ENCODE results near the gene SEMA3C. TPM values are rescaled to one million over a fixed set of nuclear protein-coding genes. Genes with fewer than 3 reads are reported as not detected.

SEMA3C gene
- total RNA-seq, 1 donor from 2014 or later, result 496 TPM

DNA sequence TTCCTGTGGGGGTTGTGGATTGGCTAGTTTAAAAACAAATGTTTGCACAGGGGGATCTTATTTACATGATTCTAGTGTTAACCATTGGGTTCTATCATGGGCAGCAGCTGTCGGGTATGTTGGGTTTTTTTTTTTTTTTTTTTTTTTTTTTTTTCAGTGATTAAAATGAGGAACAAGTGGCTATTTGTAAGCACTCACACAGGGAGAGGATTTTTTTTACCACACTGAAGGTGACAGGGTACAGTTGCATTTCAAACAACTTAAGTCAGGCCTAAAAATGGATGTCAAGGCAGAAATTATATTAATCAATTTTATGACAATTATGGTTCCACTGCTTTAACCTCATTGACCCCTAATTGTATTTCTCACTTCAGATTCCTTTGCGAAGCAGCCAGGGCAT lies 187.6 kb downstream of the SEMA3C start:
- Mint-ChIP-seq H3K27ac (no peak overlapping the region), H3K27me3 (ENCODE audit: low read depth) (no peaks in the 10 kb centered on the region), H3K9me3 (peaks cover 9% of the 10 kb centered on the region), H3K4me1 (peaks cover 2% of the 10 kb centered on the region), H3K36me3 (peaks cover 3% of the 10 kb centered on the region), H3K4me3 (no peak overlapping the region)
- TF ChIP-seq, protein P1, sequence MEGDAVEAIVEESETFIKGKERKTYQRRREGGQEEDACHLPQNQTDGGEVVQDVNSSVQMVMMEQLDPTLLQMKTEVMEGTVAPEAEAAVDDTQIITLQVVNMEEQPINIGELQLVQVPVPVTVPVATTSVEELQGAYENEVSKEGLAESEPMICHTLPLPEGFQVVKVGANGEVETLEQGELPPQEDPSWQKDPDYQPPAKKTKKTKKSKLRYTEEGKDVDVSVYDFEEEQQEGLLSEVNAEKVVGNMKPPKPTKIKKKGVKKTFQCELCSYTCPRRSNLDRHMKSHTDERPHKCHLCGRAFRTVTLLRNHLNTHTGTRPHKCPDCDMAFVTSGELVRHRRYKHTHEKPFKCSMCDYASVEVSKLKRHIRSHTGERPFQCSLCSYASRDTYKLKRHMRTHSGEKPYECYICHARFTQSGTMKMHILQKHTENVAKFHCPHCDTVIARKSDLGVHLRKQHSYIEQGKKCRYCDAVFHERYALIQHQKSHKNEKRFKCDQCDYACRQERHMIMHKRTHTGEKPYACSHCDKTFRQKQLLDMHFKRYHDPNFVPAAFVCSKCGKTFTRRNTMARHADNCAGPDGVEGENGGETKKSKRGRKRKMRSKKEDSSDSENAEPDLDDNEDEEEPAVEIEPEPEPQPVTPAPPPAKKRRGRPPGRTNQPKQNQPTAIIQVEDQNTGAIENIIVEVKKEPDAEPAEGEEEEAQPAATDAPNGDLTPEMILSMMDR (IDR thresholded peaks at IDR 0.05; ENCODE audit: unreplicated experiment), result no peak
- no peak for DNase-seq (ENCODE audit: low spot score in 2 of 2, unreplicated experiment in 2 of 2)

DNA sequence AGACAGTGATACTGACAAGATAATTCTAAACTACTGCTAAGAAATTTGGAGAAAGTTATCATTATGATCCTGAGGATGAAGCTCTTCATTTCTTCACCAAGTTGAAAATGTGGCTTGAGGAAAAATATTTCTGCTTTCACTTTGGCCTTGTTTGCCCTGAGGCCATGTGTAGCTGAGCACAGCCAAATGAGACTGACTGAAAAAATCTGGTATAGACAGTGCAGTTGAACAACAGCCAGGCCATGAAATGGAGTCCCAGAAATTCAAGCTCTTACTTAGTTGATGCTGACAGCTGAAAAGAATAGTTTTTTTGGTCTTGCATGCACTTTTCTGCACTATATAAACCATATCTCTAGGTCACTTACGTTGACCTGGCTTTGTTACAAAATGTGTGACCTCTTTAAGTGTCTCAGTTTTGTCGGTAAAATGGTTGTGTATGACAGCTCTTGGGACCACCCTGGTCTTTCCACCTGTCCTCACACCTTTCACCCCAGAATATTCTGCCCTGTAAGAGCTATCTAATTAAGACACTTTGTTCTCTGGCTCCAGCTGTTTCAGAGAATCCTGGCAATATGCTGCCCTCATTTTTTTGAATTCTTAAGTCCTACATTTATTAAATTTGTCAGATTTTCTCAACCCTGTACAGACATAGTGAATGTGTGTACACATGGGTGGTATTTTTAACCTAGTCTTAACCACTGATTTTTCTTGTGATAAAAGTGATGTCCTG lies 189.1 kb downstream of the SEMA3C start:
- Mint-ChIP-seq H3K27me3 (ENCODE audit: low read depth) (no peaks in the 10 kb centered on the region), H3K27ac (no peak overlapping the region), H3K9me3 (no peaks in the 10 kb centered on the region), H3K36me3 (peaks cover 2% of the 10 kb centered on the region), H3K4me1 (peaks cover 9% of the 10 kb centered on the region), H3K4me3 (no peak overlapping the region)
- DNase-seq (ENCODE audit: low spot score in 2 of 2, unreplicated experiment in 2 of 2), result no peak
- TF ChIP-seq, protein P1 (IDR thresholded peaks at IDR 0.05; ENCODE audit: unreplicated experiment), result no peak

DNA sequence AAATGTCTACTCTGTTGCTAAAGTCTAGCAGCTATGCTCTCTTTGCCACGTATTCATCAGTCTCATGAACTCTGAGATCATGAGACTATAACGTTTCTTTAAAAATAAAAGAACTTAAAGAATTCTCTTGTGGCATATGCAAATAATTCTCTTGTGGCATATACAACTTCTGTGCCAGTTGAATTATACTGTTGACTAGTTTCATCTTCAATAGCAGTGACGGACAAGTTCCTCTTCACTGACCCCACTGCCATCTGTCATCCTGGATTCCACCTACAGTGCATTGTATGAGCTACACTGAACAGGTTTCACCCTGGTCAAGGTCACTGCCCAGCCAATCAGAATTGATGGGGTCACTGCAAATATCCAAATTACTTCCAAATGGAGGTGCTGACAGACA lies 192.2 kb downstream of the SEMA3C start:
- no peak for DNase-seq (ENCODE audit: low spot score in 2 of 2, unreplicated experiment in 2 of 2)
- Mint-ChIP-seq H3K27ac (no peak overlapping the region), H3K4me1 (peaks cover 34% of the 10 kb centered on the region), H3K27me3 (ENCODE audit: low read depth) (no peaks in the 10 kb centered on the region), H3K9me3 (no peaks in the 10 kb centered on the region), H3K36me3 (no peaks in the 10 kb centered on the region), H3K4me3 (no peak overlapping the region)
- TF ChIP-seq, protein P1 (IDR thresholded peaks at IDR 0.05; ENCODE audit: unreplicated experiment), result no peak

DNA sequence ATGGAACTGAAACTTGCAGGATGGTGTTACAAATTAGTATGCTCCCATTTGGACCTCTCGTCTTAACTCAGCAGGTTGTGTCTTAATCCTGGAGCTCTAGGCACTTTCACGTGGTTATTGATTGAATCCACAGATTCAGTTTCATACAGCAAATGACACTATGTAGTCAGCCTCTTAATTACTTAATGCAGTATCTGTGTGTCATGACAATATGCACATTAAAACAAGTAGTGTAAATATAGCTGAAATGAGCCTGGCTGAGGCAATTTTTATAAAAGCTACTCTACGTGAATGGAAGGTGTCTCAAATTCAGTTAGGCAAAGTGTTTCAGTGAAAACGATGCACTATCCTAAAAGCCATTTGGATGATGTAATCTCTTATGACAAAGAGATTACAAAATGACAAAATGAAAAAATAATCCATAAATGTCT lies 193.7 kb downstream of the SEMA3C start:
- Mint-ChIP-seq H3K27me3 (ENCODE audit: low read depth) (no peaks in the 10 kb centered on the region), H3K4me3 (no peak overlapping the region), H3K27ac (no peak overlapping the region), H3K9me3 (no peaks in the 10 kb centered on the region), H3K4me1 (peaks cover 37% of the 10 kb centered on the region), H3K36me3 (no peaks in the 10 kb centered on the region)
- no peak for DNase-seq (ENCODE audit: low spot score in 2 of 2, unreplicated experiment in 2 of 2)
- TF ChIP-seq, protein P1 (IDR thresholded peaks at IDR 0.05; ENCODE audit: unreplicated experiment), result no peak

DNA sequence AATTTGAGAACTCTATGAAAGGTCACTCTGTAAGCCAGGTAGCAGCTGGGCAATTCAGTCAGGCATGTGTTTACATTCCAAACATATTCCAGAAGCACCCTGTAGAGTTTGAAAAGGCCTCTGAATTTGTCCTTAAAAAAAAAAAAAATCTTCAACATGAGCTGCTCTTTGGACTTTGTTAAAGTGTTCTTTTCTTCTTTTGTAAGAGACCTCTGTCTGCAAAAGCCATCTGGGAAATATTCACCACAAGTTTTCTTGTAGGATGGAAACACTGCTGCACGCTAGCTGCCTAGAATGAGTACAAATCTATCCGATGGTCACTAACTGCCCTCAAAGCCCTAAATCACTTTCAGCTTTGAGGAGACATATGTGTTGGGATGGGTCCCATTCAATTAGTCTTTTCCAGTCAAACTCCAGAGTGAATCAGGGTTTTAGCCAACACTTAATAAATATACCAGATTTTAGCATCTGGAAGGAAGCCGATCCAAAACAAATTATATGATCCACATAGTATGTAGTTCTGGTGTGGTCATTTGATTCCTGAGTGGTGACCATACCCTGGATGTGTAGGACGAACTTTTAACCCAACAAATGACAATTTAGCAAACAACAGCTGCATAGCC lies 194.5 kb downstream of the SEMA3C start:
- TF ChIP-seq, protein P1 (IDR thresholded peaks at IDR 0.05; ENCODE audit: unreplicated experiment), result no peak
- Mint-ChIP-seq H3K4me3 (no peak overlapping the region), H3K27me3 (ENCODE audit: low read depth) (no peaks in the 10 kb centered on the region), H3K4me1 (peaks cover 35% of the 10 kb centered on the region), H3K27ac (no peak overlapping the region), H3K9me3 (no peaks in the 10 kb centered on the region), H3K36me3 (no peaks in the 10 kb centered on the region)
- no peak for DNase-seq (ENCODE audit: low spot score in 2 of 2, unreplicated experiment in 2 of 2)
